DMS153 treated with DMSO at 0.1 percent for 48 hours (cell line): ENCODE measurements around the gene SLMAP.
"Not testable (repeated sequence)": the region's sequence is repeated elsewhere in the genome, so short reads cannot be mapped to it uniquely, and the experiment has no call there.

Source experiments
- DNase-seq: peaks from one replicate; lab custom pipeline; 2025; ENCODE audit not compliant: unreplicated experiment; lab: John Stamatoyannopoulos, UW

The SLMAP gene

DNA sequence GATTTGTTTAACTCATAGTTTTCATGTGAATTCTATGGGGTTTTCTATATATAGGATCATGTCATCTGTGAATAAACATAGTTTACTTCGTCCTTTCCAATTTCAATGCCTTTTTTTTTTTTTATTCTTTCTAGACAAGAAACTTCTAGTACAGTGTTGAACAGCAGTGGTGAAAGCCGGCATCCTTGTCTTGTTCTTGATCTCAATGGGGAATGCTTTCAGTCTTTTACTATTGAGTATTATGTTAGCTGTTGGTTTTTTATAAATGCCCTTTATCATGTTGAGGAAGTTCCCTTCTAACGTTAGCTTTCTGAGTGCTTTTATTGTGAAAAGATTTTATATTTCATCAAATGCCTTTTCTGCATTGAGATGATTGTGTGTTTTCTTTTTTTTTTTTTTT, 69.0 kb downstream of the SLMAP start:
- no peak for DNase-seq

- DNase-seq = no peak
Observed at GRCh38 chr3:57826245-57826951, 70.3 kb downstream of the SLMAP start.

GRCh38 chr3:57826952-57827723, 71.0 kb downstream of the SLMAP start:
- no peak for DNase-seq

- no peak for DNase-seq
Observed at GRCh38 chr3:57827757-57828156, 71.6 kb downstream of the SLMAP start.

DNA sequence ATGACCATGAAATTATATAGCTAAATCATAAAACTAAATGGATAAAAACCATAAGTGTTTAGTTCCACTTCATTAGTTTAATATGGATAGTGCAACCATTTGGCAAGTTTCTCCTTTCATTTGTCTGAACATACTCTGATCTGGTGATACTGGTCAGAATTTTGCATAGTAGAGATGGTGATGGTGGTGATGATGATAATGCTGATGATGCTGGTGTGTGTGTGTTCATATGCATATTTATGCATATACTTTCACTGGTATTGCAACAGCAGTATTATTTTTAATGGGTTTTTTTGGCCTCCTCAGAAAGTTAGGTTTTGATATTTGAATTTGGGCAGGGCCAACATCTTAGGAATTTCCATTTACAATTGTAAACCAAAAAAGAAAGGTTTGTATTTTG, 76.4 kb downstream of the SLMAP start:
- no peak for DNase-seq

GRCh38 chr3:57832900-57833313, 76.8 kb downstream of the SLMAP start:
- no peak for DNase-seq

GRCh38 chr3:57833763-57834162, 77.7 kb downstream of the SLMAP start:
- DNase-seq = no peak

DNA sequence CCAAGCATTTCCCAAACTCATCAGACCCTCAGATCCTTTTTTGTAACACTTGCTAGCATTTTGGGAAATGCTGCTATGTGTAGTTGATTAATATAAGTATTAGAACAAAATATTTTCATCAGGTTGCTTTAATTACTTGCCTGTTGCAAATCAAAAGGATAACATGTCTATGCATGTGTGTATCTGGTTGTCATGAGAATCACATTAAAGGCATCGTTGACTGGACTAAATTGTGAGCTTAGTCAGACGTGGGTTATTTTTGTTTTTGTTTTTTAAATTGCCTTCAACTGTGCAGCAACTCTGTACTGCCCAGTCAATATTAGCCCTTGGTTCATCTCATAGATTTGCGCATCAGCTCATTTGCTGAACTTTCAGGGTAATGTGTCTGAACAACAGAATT, 81.6 kb downstream of the SLMAP start:
- DNase-seq = no peak

DNA sequence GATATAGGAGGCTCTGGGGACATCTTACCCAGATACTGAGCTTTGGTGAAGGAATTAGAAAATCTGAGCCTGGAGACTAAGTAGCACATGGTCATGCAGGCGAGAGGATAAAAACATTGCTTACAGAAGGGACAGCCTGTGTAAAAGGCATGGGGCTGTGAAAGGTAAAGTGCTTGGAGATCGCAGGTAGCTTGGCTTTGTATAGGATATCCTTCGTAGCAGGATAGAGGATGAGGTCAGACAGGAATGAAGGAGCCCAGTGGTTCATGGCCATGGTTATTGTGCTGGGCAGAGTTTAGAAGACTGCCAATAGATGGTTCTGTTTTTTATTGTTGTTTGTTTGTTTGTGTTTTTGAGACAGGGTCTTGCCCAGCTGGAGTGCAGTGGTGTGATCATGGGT, 82.5 kb downstream of the SLMAP start:
- no peak for DNase-seq

DNA sequence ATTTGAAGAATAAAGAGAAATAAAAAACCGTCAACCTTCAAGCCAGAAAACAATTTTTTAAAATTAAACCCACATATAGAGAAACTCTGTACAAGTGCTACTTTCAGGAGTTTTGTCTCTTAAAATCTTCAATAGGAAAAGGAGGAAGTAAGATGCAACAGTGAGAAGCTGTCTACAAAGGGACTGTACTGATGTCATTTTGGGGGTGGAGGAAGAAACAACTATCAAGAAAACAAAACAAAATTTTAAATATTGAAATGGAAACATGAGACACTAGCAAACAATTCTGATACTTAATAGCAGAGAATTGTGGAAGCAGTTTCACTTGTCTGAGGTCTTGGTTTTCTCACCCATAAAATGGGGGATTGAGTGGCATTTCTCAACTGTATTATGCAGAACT, 84.4 kb downstream of the SLMAP start:
- no peak for DNase-seq

- no peak for DNase-seq
Observed at GRCh38 chr3:57841818-57842217, 85.7 kb downstream of the SLMAP start.

DNA sequence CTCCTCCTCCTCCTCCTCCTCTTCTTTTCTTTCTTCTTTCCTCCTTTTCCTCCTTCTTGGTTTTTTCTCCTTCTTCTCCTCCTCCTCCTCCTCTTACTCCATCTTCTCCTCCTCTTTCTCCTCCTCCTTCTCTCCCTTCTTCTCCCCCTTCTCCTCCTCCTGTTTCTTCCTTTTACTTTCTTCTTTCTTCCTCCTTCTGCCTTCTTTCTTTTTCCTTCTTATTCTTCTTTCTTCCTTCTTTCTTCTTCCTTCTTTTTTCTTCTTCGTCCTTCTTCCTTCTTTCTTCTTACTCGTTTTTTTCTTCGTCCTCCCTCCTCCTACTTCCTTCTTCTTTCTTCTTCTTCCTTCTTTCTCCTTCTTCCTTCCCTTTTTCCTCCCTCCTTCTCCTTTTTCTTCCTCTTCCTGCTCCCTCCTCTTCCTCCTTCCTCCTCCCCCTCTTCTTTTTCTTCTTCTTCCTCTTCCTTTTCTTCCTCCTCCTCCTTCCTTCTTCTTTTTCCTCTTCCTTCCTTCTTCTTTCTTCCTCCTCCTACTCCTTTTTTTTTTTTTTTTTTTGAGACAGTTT, 92.1 kb downstream of the SLMAP start:
- DNase-seq = no peak

DNA sequence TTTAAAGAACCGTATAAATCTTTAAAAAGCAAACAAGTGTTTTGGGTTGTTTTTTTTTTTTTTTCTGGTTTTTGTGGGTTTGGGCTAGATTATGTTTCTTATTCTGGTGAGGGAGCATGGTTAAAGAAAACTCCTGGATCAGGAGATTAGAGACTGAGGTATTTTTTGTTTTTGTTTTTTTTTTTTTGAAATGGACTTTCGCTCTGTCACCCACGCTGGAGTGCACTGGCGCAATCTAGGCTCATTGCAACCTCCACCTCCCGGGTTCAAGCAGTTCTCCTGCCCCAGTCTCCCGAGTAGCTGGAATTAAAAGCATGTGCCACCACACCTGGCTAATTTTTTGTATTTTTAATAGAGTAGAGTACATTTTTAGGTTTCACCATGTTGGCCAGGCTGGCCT, 95.2 kb downstream of the SLMAP start:
- DNase-seq = no peak

GRCh38 chr3:57852896-57853295, 96.8 kb downstream of the SLMAP start:
- DNase-seq = no peak

DNA sequence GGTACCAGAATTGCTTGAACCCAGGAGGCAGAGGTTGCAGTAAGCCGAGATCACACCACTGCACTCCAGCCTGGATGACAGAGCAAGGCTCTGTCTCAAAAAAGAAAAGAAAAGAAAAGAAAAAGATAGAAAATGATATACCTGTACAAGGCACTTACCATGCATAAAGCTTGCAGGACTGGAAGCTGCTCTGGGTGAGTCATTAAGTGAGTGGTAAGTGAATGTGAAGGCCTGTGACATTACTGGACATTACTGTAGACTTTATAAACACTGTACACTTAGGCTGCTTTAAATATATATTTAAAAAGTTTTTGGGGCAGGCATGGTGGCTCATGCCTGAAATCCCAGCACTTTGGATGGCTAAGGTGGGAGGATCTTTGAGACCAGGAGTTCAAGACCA, 99.2 kb downstream of the SLMAP start:
- no peak for DNase-seq

DNA sequence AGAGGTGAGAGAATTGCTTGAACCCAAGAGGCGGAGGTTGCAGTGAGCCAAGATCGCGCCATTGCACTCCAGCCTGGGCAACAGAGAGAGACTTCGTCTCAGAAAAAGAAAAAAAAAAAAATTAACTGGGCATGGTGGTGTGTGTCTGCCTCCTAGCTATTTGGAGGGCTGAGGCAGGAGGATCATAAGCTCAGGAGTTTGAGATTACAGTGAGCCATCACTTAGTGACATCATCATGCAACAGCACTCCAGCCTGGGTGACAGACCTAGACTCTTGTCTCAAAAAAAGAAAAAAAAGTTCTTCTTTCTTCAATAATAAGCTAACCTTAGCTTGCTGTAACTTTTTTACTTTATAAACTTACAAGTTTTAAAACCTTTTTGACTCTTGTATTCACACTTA, 99.8 kb downstream of the SLMAP start:
- no peak for DNase-seq

- DNase-seq = no peak
Observed at GRCh38 chr3:57856675-57857074, 100.6 kb downstream of the SLMAP start.

DNA sequence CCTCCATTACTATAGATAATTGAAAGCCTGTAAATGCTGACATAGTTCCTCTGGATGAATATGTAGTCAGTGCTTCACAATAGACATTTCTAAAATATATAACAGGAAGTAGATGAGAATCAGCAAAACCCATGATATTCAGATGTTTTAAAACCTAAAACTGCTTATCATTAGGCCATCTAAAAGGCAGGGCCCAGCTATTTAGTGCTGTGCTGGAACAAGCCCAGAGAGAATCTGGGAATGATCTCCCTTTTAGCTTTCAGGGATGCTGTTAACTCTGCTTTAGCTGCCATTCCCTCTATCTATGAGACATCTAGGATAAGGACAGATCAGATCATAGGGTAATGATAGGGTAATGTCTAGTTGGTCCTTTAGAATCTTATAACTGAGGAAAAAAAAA, 106.8 kb downstream of the SLMAP start:
- DNase-seq = no peak

DNA sequence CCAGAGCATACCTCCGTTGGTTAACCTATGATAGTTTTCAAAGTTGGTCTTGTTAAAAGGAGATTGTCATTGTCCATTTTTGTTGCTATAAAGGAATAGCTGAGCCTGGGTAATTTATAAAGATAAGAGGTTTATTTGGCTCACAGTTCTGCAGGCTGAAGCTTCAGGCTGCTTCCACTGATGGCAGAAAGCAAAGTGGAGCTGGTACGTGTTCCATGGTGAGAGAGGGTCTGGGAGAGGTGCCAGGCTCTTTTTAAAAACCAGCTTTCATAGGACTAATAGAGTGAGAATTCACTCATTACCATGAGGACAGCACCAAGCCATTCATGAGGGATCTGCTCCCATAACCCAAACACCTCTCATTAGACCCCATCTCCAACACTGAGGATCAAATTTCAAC, 107.3 kb downstream of the SLMAP start:
- no peak for DNase-seq

DNA sequence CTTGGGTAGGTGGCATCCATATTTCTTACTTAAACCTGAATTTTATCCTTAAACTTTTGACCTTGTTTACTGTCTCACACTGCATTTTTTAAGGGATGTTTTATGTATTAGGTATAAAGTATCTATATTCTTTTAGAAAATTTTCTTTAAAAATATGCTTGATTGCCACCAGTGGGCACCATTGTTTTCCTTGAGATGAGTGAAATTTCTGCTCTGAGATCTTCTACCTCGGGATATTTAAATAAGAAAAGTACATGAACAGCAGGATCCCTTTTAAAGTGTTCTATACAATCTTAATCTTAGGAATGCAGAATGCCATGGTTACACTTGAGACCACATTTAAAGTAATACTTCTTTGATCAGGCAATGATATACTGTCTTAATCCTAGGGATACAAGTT, 108.7 kb downstream of the SLMAP start:
- DNase-seq = no peak

- not testable (repeated sequence) for DNase-seq
Observed at GRCh38 chr3:57869110-57869509, 113.0 kb downstream of the SLMAP start.

DNA sequence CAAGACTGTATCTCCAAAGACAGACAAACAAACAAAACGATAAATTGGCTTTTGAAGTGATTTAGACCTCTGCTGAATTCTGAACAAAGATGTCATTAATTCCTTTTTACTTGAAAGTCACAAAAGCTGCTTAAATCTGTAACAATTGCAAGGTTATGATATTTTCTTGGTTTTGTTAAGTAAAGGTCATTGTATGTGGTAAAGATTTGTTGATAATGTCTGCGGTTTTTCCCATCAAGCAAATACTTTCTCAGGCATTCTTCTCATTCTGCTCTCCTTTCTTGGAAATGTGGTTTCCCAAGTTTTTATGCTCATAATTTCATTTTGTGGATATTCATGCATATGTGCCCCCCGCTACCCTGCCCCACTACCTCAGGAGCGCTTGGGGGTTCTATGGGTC, 116.5 kb downstream of the SLMAP start:
- no peak for DNase-seq
